Chondrocyte (in vitro differentiated cells): ENCODE data around the gene SCRN1. TPM values are rescaled to one million over a fixed set of nuclear protein-coding genes. Genes with fewer than 3 reads are reported as not detected.
"Not testable (repeated sequence)": the region's sequence is repeated elsewhere in the genome, so short reads cannot be mapped to it uniquely, and the experiment has no call there.

Experiments
- DNase-seq: peaks from one replicate; pipeline ENCODE4 v3.0.0; 2021; ENCODE audit warnings: mixed read lengths, low spot score
- H3K27ac Mint-ChIP-seq: one replicate; pipeline ENCODE4 v1.8.0; 2021; ENCODE audit warnings: mild to moderate bottlenecking, moderate library complexity, mixed read lengths; ENCODE audit not compliant: unreplicated experiment
- H3K27me3 Mint-ChIP-seq: 2 replicates; pipeline ENCODE4 v1.8.0; 2021; ENCODE audit warnings: low read depth, mixed read lengths
- H3K36me3 Mint-ChIP-seq: 2 replicates; pipeline ENCODE4 v1.8.0; 2021; ENCODE audit warnings: low read depth, mixed read lengths
- H3K4me1 Mint-ChIP-seq: 2 replicates; pipeline ENCODE4 v1.8.0; 2021; ENCODE audit warnings: low read depth, mild to moderate bottlenecking, mixed read lengths
- H3K4me3 Mint-ChIP-seq: one replicate; pipeline ENCODE4 v1.8.0; 2021; ENCODE audit warnings: mild to moderate bottlenecking, moderate library complexity, mixed read lengths; ENCODE audit not compliant: unreplicated experiment
- H3K9me3 Mint-ChIP-seq: 2 replicates; pipeline ENCODE4 v1.8.0; 2021; ENCODE audit warnings: low read depth, mixed read lengths
- total RNA-seq: library from RNA; stranded (reverse); gene quantifications from 3 replicates; pipeline ENCODE4 v1.2.1, GENCODE V29; 2021
- TF ChIP-seq, protein P1 (sequence below): fragments of 200-600 bp; sonication (generic); IDR thresholded peaks from 2 replicates; pipeline ENCODE4 v1.5.0; 2021; ENCODE audit warnings: antibody characterized with exemption, mild to moderate bottlenecking, moderate library complexity

The SCRN1 gene
- total RNA-seq, 1 donor from 2014 or later: 129 TPM

DNA sequence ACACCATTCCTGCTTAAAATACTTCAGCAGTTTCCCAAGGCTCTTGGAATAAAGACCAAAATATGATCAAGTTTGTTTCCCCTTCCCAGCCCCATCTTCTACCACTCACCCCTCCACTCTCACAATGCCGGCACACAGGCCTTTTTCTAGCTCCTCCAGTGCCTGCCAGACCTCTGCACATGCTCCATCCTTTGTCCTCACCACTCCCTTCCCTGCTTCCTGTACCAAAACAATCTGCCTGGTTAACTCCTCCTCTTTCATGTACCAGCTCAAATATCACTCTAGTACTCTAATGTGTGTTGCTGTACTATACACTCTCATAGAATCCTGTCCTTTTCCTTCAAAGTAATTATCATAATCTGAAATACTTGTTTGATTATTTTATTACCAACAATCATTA, 19.4 kb downstream of the SCRN1 start:
- peak overlapping the region; percentile 68 for H3K27ac Mint-ChIP-seq
- TF ChIP-seq, protein P1, sequence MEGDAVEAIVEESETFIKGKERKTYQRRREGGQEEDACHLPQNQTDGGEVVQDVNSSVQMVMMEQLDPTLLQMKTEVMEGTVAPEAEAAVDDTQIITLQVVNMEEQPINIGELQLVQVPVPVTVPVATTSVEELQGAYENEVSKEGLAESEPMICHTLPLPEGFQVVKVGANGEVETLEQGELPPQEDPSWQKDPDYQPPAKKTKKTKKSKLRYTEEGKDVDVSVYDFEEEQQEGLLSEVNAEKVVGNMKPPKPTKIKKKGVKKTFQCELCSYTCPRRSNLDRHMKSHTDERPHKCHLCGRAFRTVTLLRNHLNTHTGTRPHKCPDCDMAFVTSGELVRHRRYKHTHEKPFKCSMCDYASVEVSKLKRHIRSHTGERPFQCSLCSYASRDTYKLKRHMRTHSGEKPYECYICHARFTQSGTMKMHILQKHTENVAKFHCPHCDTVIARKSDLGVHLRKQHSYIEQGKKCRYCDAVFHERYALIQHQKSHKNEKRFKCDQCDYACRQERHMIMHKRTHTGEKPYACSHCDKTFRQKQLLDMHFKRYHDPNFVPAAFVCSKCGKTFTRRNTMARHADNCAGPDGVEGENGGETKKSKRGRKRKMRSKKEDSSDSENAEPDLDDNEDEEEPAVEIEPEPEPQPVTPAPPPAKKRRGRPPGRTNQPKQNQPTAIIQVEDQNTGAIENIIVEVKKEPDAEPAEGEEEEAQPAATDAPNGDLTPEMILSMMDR: no peak
- peaks cover 52% of the 10 kb centered on the region for H3K4me1 Mint-ChIP-seq
- no peak for DNase-seq
- H3K27me3 Mint-ChIP-seq: no peaks in the 10 kb centered on the region
- no peak overlapping the region for H3K4me3 Mint-ChIP-seq
- peaks cover 8% of the 10 kb centered on the region for H3K36me3 Mint-ChIP-seq
- H3K9me3 Mint-ChIP-seq: no peaks in the 10 kb centered on the region

DNA sequence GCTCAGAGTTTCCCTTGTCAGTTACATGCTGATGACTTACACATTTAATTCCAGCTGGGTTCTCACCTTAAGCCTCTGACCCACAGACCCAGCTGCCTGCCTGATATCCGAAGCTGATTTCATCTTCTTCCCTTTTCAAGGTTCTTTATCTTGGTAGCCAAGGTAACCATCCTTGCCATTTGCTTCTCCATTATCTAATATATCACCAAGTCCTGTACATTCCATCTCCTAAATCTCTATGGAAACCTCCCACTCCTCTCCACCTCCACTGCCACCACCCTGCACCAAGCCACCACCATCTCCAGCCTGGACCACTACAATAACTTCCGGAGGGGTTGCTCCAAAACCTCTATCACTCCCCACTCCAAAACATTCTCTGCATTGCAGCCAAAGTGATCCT, 19.9 kb downstream of the SCRN1 start:
- Mint-ChIP-seq H3K36me3 (peaks cover 10% of the 10 kb centered on the region), H3K27me3 (no peaks in the 10 kb centered on the region), H3K4me3 (no peak overlapping the region), H3K4me1 (peaks cover 52% of the 10 kb centered on the region), H3K9me3 (no peaks in the 10 kb centered on the region), H3K27ac (peak overlapping the region; percentile 68)
- no peak for DNase-seq
- TF ChIP-seq, protein P1: no peak

DNA sequence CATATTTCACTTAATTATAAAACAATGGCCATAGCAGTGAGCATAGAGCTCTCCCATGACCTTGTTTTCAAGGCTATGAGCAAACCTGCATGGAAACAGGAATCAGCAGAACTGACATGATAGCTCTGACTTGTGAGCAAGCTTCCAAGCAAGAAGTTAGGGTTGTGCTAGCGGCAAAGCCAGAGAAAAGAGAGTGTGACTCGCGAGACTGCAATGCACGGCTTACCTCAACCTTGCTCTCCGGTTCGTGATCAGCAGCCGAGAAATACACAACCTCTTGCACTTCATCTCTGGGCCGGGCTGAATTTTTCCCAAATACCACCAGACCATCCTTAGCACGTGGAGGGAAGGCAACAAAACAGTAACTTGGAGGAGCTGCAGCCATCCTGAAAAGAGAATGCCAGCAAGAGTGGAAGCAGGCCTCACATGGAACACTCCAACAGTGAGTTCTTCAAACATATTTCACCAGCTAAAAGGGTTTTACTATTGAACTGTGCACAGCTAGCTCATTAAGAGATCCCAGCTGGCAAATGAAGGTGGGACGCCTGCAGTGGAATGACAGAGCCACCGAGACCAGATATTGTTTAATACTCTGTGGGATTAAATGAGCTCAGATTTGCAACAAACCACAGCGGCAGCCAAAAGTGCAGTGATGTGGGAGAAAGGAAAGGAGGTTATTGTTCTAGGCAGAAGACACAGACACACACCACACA, 20.8 kb downstream of the SCRN1 start:
- H3K36me3 Mint-ChIP-seq: peaks cover 12% of the 10 kb centered on the region
- H3K27ac Mint-ChIP-seq: peak overlapping the region; percentile 88
- peaks cover 46% of the 10 kb centered on the region for H3K4me1 Mint-ChIP-seq
- DNase-seq: no peak
- no peak overlapping the region for H3K4me3 Mint-ChIP-seq
- no peaks in the 10 kb centered on the region for H3K27me3 Mint-ChIP-seq
- TF ChIP-seq, protein P1: no peak
- H3K9me3 Mint-ChIP-seq: no peaks in the 10 kb centered on the region

DNA sequence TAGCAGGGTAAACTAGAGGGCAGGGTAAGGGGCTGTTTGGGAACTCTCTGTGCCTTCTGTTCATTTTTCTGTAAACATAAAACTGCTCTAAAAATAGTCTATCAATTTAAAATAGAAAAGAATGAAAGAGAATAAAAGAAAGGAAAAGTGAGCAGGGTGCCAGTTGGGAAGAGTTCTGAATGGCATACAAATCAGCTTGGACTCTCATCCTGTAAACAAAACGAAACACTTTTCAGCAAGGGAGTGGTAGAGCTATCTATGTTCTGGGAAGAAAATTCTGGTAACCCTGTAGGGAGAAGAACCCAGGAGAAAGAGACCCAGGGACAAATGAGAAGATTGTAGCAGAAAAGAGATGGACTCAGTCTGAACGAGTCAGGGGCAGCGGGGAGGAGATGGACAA, 24.6 kb downstream of the SCRN1 start:
- TF ChIP-seq, protein P1: no peak
- Mint-ChIP-seq H3K27ac (peak overlapping the region; percentile 15), H3K36me3 (peaks cover 13% of the 10 kb centered on the region), H3K27me3 (no peaks in the 10 kb centered on the region), H3K9me3 (no peaks in the 10 kb centered on the region), H3K4me3 (no peak overlapping the region), H3K4me1 (peaks cover 24% of the 10 kb centered on the region)
- no peak for DNase-seq

DNA sequence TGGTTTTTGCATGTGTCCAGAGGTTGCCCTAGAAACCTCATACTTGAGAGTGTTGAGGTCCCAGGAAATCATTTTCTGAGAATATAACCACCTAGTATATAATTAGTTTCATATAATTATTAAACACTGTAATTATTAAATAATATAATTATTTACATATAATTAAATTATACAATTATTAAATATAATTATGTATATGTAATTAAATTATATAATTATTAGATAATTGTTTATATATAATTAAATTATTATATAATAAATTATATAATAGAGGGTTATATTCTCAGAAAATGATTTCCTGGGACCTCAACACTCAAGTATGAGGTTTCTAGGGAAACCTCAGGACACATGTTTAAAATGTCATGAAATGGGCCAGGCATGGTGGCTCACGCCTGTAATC, 27.6 kb downstream of the SCRN1 start:
- TF ChIP-seq, protein P1: no peak
- H3K27ac Mint-ChIP-seq: no peak overlapping the region
- DNase-seq: no peak
- no peaks in the 10 kb centered on the region for H3K27me3 Mint-ChIP-seq
- H3K36me3 Mint-ChIP-seq: peaks cover 17% of the 10 kb centered on the region
- peaks cover 3% of the 10 kb centered on the region for H3K4me1 Mint-ChIP-seq
- H3K9me3 Mint-ChIP-seq: no peaks in the 10 kb centered on the region
- H3K4me3 Mint-ChIP-seq: no peak overlapping the region

DNA sequence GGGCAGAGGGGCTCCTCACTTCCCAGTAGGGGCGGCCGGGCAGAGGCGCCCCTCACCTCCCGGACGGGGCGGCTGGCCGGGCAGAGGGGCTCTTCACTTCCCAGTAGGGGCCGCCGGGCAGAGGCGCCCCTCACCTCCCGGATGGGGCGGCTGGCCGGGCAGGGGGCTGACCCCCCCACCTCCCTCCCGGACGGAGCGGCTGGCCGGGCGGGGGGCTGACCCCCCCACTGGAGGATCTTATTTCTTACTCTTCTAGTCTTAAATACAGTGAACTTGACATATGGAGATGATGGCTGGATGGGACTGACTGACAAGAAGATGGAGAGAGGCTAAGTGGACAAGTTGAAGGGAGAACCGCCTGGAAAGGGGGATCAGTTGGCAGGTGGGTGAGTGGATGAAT, 28.0 kb downstream of the SCRN1 start:
- H3K9me3 Mint-ChIP-seq, H3K4me3 Mint-ChIP-seq, H3K27ac Mint-ChIP-seq, H3K27me3 Mint-ChIP-seq, H3K4me1 Mint-ChIP-seq, DNase-seq: not testable (repeated sequence)
- H3K36me3 Mint-ChIP-seq: peaks cover 17% of the 10 kb centered on the region
